HG03139 (cell line): ENCODE results near the gene CFAP46.

Experiments used
- ATAC-seq: cut with Tn5 transposase; IDR thresholded peaks from one replicate; pipeline ENCODE4 v1.9.1; 2021; ENCODE audit not compliant: unreplicated experiment

CFAP46 gene

GRCh38 chr10:132942101-132943057 lies at the start of gene CFAP46:
Gene CFAP46 (minus strand): TSS chr10:132942570. CDS start chr10:132942484, 86 bp downstream.
- no peak for ATAC-seq

GRCh38 chr10:132991706-132992432 lies 49.5 kb upstream of the CFAP46 start:
- no peak for ATAC-seq

DNA sequence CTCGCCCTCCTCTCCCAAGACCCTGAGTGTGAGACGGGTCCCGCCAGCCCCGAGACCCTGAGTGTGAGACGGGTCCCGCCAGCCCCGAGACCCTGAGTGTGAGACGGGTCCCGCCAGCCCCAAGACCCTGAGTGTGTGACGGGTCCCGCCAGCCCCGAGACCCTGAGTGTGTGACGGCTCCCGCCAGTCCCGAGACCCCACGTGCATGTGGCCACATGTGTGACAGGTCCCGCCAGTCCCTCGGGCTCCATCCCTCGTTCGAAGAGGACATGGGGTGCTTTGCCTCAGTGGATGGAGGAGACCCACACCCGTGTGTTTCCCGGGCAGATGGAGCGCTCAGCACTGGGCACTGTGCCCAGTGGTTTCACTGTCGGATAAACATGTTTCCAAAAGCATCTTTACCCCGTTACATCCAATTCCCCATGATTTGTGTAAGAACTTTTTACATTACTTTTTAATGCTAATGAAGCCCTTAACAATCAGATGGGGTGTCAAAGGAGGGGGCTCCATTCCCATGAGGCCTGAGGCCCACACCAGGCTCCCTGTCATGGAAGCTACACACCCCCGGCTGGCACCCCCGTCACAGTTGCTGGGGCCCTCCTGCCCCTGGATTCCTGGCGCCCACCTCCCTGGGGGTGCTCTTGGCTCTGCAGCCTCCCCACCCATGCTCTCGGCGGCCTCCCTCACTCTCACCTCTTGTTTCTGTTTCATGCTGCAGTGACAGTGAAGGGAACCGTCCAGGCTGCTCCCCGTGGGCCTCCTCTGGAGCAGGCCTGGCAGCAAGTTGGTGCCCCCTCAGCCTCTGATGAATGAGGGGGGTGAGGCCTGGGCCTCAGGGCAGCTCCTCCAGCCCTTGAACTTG lies 48.5 kb upstream of the CFAP46 start:
- ATAC-seq = no peak

GRCh38 chr10:132989476-132990415 lies 47.4 kb upstream of the CFAP46 start:
- ATAC-seq = no peak

DNA sequence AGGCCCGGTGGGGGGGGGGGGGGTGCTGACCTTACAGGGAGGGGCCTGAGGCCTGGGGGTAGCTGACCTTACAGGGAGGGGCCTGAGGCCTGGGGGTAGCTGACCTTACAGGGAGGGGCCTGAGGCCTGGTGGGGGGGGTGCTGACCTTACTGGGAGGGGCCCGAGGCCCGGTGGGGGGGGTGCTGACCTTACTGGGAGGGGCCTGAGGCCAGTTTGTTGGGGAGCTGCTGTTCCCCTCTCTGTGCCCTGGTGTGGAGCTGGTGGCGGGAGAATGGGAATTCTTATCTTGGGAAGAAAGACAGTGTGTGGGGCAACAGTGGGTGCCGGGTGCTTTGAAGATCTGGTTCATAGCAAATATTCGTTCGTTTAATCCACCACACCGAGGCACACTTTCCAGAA lies 46.6 kb upstream of the CFAP46 start:
- no peak for ATAC-seq

GRCh38 chr10:132987671-132988571 lies 45.6 kb upstream of the CFAP46 start:
- no peak for ATAC-seq

- no peak for ATAC-seq
Measured at GRCh38 chr10:132986978-132987377, 44.6 kb upstream of the CFAP46 start.

DNA sequence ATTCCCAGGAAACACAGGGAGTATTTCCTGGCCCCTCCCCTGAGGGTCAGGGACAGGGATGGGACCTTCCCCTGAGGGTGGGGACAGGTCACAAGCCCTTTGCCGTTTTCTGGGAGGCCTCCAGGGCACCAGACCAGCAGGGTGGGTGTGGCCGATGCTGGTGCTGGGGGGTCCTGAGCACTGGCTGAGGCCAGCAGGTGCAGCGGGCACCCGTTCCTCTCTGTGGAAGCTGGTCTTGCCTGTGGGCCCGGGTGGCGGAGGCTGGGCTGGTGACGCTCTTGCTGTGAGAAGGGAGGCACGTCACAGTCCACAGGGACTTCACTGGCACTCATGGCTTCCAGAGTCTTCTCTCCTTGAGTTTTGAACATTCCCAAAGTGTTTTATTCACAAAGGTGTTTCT lies 44.2 kb upstream of the CFAP46 start:
- no peak for ATAC-seq

GRCh38 chr10:132986076-132986475 lies 43.7 kb upstream of the CFAP46 start:
- ATAC-seq = no peak

DNA sequence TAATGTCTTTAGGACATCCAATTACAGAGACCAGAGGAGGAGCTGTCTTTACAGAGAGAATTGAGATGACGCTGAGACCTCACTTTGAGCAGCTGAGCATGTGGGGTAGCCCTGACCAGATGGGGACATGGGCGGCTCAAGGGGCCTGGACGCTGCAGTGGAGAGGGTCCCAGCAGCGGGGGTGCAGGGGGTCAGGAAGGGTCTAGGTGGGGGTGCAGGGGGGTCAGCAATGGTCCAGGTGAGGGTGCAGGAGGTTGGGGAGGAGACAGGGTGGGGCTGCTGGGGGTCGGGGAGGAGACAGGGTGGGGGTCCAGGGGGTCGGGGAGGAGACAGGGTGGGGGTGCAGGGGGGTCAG lies 43.2 kb upstream of the CFAP46 start:
- no peak for ATAC-seq

DNA sequence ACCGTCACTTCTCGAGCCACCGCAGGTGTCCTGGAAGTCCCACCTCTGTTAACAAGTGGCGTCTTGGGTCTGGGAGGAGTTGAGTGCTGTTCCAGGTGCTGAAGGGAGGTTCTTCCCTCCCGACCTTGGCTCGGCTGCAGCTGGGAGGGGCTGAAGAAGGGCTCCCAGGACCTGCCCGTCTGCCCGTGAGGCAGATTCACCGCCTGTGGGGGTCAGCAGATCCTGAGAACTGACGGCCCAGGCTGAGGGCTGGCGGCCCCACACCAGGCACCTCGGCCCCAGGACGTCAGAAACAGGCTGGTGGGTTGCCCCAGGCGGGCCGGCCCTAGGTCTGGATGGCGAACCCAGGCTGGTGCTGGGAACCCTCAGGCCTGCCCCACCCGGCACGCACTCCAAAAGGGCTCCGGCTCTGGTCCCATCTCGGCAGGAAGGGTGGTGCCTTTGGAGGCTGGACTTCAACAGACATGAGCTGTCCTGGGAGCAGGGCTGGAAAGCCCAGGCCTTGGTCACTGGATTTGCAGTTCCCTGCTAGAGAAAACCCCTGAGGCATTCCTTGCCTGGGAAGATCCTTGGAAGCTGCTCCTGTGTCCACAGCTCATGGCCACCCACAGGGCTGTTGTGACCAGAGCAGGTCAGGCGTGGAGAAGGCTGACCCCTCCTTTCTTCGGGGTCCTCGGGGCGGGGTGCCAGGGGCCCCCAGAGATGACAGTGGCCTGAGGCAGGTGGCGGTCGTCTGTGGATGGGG lies 42.6 kb upstream of the CFAP46 start:
- no peak for ATAC-seq

DNA sequence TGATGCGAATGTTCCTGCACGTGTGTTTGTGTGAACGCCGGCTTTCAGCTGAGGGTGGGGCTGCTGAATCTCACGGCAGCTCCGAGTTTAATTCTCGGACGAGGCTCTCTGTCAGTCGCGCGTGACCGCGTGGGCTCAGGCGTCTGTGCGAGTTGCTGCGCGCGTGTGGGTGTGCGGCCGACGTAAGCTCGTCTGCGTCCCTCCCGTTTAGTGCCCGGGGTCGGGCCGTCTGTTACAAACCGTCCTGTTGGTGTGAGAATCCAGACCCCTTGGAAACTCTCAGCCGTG lies 41.6 kb upstream of the CFAP46 start:
- ATAC-seq = no peak

DNA sequence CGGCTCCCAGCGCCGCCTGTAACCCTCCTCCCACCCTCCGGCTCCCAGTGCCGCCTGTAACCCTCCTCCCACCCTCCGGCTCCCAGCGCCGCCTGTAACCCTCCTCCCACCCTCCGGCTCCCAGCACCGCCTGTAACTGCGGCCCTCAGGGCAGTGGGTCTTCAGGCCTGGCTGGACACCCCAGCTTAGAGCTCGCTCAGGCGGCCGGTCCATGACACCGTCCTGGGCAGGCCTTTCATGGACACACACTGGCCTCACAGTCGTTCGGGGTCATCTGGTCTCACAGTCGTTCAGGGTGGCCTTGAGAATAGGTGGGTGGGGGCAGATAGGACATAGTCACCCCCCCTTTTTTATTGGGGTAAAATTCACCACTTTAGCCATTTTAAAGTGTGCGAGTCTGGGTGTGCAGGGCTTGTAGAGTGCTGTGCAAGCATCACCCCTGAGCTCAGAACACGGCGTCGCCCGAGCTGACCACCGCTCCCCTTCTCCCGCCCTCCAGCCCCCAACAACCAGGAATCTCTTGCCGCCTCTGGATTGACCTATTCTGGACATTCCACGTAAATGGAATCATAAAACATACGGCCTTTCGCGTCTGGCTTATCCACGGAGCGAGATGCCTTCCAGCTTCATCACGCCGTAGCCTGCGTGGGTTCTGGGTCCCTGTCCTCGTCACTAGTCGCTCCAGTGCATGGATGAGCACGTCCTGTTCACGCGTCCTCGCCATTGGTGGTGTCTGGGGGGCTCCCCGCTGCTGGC lies 41.1 kb upstream of the CFAP46 start:
- no peak for ATAC-seq

DNA sequence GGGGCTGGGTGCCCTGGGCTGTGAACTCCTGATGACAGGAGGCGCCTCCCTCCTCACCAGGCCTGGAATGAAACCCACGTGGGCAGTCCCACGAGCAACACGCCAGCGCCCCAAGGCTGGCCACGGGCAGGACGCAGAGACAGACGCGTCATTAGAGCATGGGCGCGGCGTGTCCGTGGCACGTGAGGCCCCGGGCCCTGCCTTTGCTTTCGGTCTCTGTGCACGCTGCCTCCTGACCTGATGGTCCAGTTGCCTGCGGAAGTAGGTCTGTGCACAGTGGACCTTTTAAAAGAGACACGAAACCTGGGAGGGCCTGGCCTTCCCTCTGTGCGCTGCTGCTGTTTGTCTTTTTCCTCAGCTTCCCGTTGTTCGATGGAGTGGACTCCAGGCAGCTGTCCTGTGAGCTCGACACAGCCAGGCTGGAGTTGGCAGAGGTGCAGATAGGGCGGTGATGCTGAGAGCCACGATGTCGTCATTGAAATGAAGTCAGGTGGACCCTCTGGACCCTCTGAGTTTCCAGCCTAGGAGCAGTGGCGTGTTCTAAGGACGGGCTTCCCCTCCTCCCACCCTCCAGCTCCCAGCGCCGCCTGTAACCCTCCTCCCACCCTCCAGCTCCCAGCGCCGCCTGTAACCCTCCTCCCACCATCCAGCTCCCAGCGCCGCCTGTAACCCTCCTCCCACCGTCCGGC lies 40.1 kb upstream of the CFAP46 start:
- no peak for ATAC-seq

- ATAC-seq = no peak
Measured at GRCh38 chr10:132981746-132982145, 39.4 kb upstream of the CFAP46 start.

- no peak for ATAC-seq
Measured at GRCh38 chr10:132981173-132981555, 38.8 kb upstream of the CFAP46 start.

GRCh38 chr10:132980426-132981172 lies 38.2 kb upstream of the CFAP46 start:
- ATAC-seq = no peak
